ENCODE measurements around the gene ETNPPL. TPM values are rescaled to one million over a fixed set of nuclear protein-coding genes. Genes with fewer than 3 reads are reported as not detected.

The ETNPPL gene
- total and polyA plus RNA-seq, 2 of the 4 experiments (the other 2 are of a cell fraction) = not detected

DNA sequence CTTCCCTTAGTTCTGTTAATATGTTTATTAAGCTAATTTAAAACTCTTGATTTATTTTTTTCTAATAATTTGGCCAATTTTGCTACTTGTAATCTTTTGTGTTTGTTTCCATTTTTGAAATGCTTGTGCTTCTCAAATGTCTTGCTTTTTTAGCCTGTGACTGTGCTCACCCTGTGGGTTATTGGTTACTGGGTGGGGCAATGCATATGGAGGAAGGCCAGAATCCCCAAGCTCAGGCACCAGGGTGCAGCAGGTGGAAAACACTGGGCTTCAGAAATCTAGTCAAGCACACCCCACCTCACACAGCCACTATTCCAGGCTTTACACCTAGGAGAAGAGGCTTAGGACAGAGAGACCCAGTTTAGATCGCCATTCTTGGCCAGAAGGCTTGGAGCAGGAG lies 33.1 kb downstream of the ETNPPL start:
- DNase-seq = no peak
- no peak overlapping the region for H2BK20ac ChIP-seq (ENCODE audit: low read depth, low read length)
- no peak overlapping the region for H2BK5ac ChIP-seq (ENCODE audit: low read depth, low read length, poor library complexity, severe bottlenecking)
- H2BK120ac ChIP-seq (ENCODE audit: low read depth, low read length) = no peak overlapping the region
- TF ChIP-seq NFE2L2 (IDR thresholded peaks at IDR 0.05; ENCODE audit: low read depth, low read length) (no peak), MXI1 (IDR thresholded peaks at IDR 0.05; ENCODE audit: borderline replicate concordance, low read depth, low read length) (no peak), ELK1 (IDR thresholded peaks at IDR 0.05; ENCODE audit: borderline replicate concordance, low read depth, low read length) (no peak), RCOR1 (IDR thresholded peaks at IDR 0.05; ENCODE audit: insufficient replicate concordance, low read length) (no peak), MAZ (IDR thresholded peaks at IDR 0.05; ENCODE audit: borderline replicate concordance, low read depth, low read length) (no peak), MAFK (IDR thresholded peaks at IDR 0.05; ENCODE audit: low read depth, low read length) (no peak), RFX5 (IDR thresholded peaks at IDR 0.05; ENCODE audit: low read depth, low read length) (no peak), CEBPB (IDR thresholded peaks at IDR 0.05; ENCODE audit: low read depth, low read length) (no peak), SMC3 (IDR thresholded peaks at IDR 0.05; ENCODE audit: low read depth, low read length) (no peak), POLR2A (IDR thresholded peaks at IDR 0.05; ENCODE audit: low read depth, low read length) (no peak), CHD1 (IDR thresholded peaks at IDR 0.05; ENCODE audit: low read depth, low read length) (no peak), CTCF (conservative IDR thresholded peaks at IDR 0.05; ENCODE audit: low read depth, low read length) (no peak), FOS (IDR thresholded peaks at IDR 0.05; ENCODE audit: low read depth, low read length) (no peak), RAD21 (IDR thresholded peaks at IDR 0.05; ENCODE audit: low read length) (no peak), BHLHE40 (IDR thresholded peaks at IDR 0.05; ENCODE audit: low read depth, low read length) (no peak)
- TF ChIP-seq, protein P1, sequence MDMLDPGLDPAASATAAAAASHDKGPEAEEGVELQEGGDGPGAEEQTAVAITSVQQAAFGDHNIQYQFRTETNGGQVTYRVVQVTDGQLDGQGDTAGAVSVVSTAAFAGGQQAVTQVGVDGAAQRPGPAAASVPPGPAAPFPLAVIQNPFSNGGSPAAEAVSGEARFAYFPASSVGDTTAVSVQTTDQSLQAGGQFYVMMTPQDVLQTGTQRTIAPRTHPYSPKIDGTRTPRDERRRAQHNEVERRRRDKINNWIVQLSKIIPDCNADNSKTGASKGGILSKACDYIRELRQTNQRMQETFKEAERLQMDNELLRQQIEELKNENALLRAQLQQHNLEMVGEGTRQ (IDR thresholded peaks at IDR 0.05; ENCODE audit: low read depth, low read length) = no peak
- no peaks in the 10 kb centered on the region for H3K9me3 ChIP-seq (ENCODE audit: control insufficient read depth, insufficient read depth, low read length)
- in situ Hi-C loops (cut with MboI; ENCODE audit: low sequenced_read_pairs) = no loop called here
- ATAC-seq (ENCODE audit: low read depth) = no peak
- H4K20me1 ChIP-seq (ENCODE audit: insufficient read depth, low read length) = no peaks in the 10 kb centered on the region
- H3K79me1 ChIP-seq (ENCODE audit: low read depth in 1 of 2, low read length in 2 of 2) = no peaks in the 10 kb centered on the region
- H3K23ac ChIP-seq (ENCODE audit: low read depth, low read length) = no peak overlapping the region
- H3K4ac ChIP-seq (ENCODE audit: low read depth, low read length) = no peak overlapping the region
- H2AK9ac ChIP-seq (replicated peaks; ENCODE audit: low read depth, low read length, poor library complexity) = no peak overlapping the region
- no TSS peak for BruUV-seq (replicated peaks)
- no peak overlapping the region for H4K91ac ChIP-seq (ENCODE audit: insufficient read depth, low read depth, low read length)
- no peak overlapping the region for H3K4me3 ChIP-seq (ENCODE audit: insufficient read depth, low read depth, low read length)
- no peak overlapping the region for H3K14ac ChIP-seq (replicated peaks; ENCODE audit: low read depth, low read length)
- no peak overlapping the region for H3K9ac ChIP-seq (ENCODE audit: low read depth, low read length)
- no peak overlapping the region for H3K4me2 ChIP-seq (ENCODE audit: low read depth, low read length)
- no peak overlapping the region for H4K5ac ChIP-seq (ENCODE audit: low read depth, low read length)
- no peak overlapping the region for H2AK5ac ChIP-seq (ENCODE audit: low read depth, low read length)
- POLR2A ChIA-PET (ENCODE audit: unreplicated experiment) = no interaction called here
- H3K36me3 ChIP-seq (ENCODE audit: control insufficient read depth, insufficient read depth, low read length) = no peaks in the 10 kb centered on the region
- intact Hi-C loops (cut with micrococcal nuclease) = no loop called here
- H2AFZ ChIP-seq (replicated peaks; ENCODE audit: low read length, poor library complexity) = no peak overlapping the region
- H3K27ac ChIP-seq (ENCODE audit: insufficient read depth, low read length) = no peak overlapping the region
- H2BK15ac ChIP-seq (ENCODE audit: low read depth, low read length) = no peak overlapping the region
- no peak overlapping the region for H3K18ac ChIP-seq (ENCODE audit: low read depth, low read length)
- H3K4me1 ChIP-seq (ENCODE audit: control insufficient read depth, insufficient read depth, low read length) = no peaks in the 10 kb centered on the region
- no peaks in the 10 kb centered on the region for H3K27me3 ChIP-seq (ENCODE audit: control insufficient read depth, insufficient read depth, low read length)
- no peaks in the 10 kb centered on the region for H3K9me1 ChIP-seq (ENCODE audit: insufficient read depth, low read length)
- H3K56ac ChIP-seq (ENCODE audit: extremely low read depth, insufficient read depth, low read length) = no peak overlapping the region
- CTCF ChIA-PET = interaction anchor here (0.9 kb wide), 1 partner anchor 8 kb away, joined by 3 read pairs; no protein-coding TSS in a partner anchor
- no CpG with 5 or more reads among the region's 1 CpG for WGBS, 2 experiments (ENCODE audit: extremely low coverage in 2 of 2, insufficient read length in 1 of 2)
- H4K8ac ChIP-seq (ENCODE audit: low read depth in 2 of 2, low read length in 2 of 2) = no peak overlapping the region
- dilution Hi-C loops (cut with HindIII; ENCODE audit: low sequenced_read_pairs, unreplicated experiment) = no loop called here
